Loucy (cell line): ENCODE measurements around the gene RASSF5.

Source experiments
- H2AFZ ChIP-seq: fragments of 200-600 bp; sonication (generic); 2 replicates; pipeline ENCODE4 v1.6.0; 2016; ENCODE audit warnings: antibody characterized with exemption, mild to moderate bottlenecking, low read length, moderate library complexity
- H3F3A ChIP-seq: fragments of 200-600 bp; 2 replicates; pipeline ENCODE4 v1.6.0; 2016; ENCODE audit warnings: antibody characterized with exemption, low read depth, mild to moderate bottlenecking
- H3K27me3 ChIP-seq: fragments of 200-600 bp; sonication (generic); 2 replicates; pipeline ENCODE4 v1.6.1; 2014; ENCODE audit warnings: low read length, mild to moderate bottlenecking; ENCODE audit not compliant: insufficient read depth, poor library complexity, severe bottlenecking
- H3K36me3 ChIP-seq: fragments of 200-600 bp; sonication (generic); 2 replicates; pipeline ENCODE4 v1.6.1; 2016; ENCODE audit warnings: low read length; ENCODE audit not compliant: insufficient read depth
- H3K4me1 ChIP-seq: fragments of 200-600 bp; sonication (generic); 2 replicates; pipeline ENCODE4 v1.5.1; 2014; ENCODE audit warnings: low read length, mild to moderate bottlenecking; ENCODE audit not compliant: insufficient read depth, poor library complexity, severe bottlenecking
- H3K4me2 ChIP-seq: fragments of 200-600 bp; sonication (generic); 2 replicates; pipeline ENCODE4 v1.6.0; 2014; ENCODE audit warnings: antibody characterized with exemption, low read length, low read depth, mild to moderate bottlenecking; ENCODE audit not compliant: poor library complexity, severe bottlenecking
- H3K4me3 ChIP-seq: fragments of 200-600 bp; sonication (generic); 2 replicates; pipeline ENCODE4 v1.5.1; 2014; ENCODE audit warnings: low read length, mild to moderate bottlenecking, mixed read lengths; ENCODE audit not compliant: poor library complexity, severe bottlenecking
- H3K79me2 ChIP-seq: fragments of 200-600 bp; sonication (generic); 2 replicates; pipeline ENCODE4 v1.6.1; 2014; ENCODE audit warnings: low read length; ENCODE audit not compliant: insufficient read depth
- H3K9ac ChIP-seq: fragments of 200-600 bp; sonication (generic); 2 replicates; pipeline ENCODE4 v1.6.0; 2014; ENCODE audit warnings: mild to moderate bottlenecking, low read depth, low read length, moderate library complexity; ENCODE audit not compliant: poor library complexity, severe bottlenecking
- H3K9me2 ChIP-seq: fragments of 200-600 bp; sonication (generic); replicated peaks from 2 replicates; pipeline ENCODE4 v1.6.1; 2016; ENCODE audit warnings: low read depth, low read length, mixed read lengths
- H3K9me3 ChIP-seq: fragments of 200-600 bp; sonication (generic); 2 replicates; pipeline ENCODE4 v1.6.1; 2014; ENCODE audit warnings: mild to moderate bottlenecking, antibody characterized with exemption, low read length, low read depth; ENCODE audit not compliant: insufficient read depth
- H4K20me1 ChIP-seq: fragments of 200-600 bp; sonication (generic); 2 replicates; pipeline ENCODE4 v1.6.0; 2014; ENCODE audit warnings: antibody characterized with exemption, low read length, mild to moderate bottlenecking; ENCODE audit not compliant: insufficient read depth, poor library complexity, severe bottlenecking
- CTCF ChIP-seq: fragments of 200-600 bp; sonication (generic); conservative IDR thresholded peaks from 2 replicates; pipeline ENCODE4 v1.5.1; 2014; ENCODE audit warnings: mild to moderate bottlenecking, antibody characterized with exemption, low read length
- EZH2phosphoT487 ChIP-seq: fragments of 200-600 bp; IDR thresholded peaks from 2 replicates; pipeline ENCODE4 v1.6.1; 2018; ENCODE audit warnings: antibody characterized with exemption, mild to moderate bottlenecking, moderate library complexity, borderline replicate concordance

The RASSF5 gene

GRCh38 chr1:206496131-206496793, 11.1 kb upstream of the RASSF5 start:
- Histone ChIP-seq H3K4me2 (peak overlapping the region; percentile 11), H3K9me3 (no peaks in the 10 kb centered on the region), H3K36me3 (peaks cover 33% of the 10 kb centered on the region; the same call in 1 of the 2 replicates), H2AFZ (no peak overlapping the region), H3K4me1 (peaks cover 10% of the 10 kb centered on the region), H3K9me2 (no peaks in the 10 kb centered on the region), H3F3A (no peaks in the 10 kb centered on the region), H3K9ac (peak overlapping the region; percentile 26), H3K4me3 (no peak overlapping the region), H3K79me2 (no peaks in the 10 kb centered on the region), H3K27me3 (no peaks in the 10 kb centered on the region), H4K20me1 (no peaks in the 10 kb centered on the region)
- no peak for TF ChIP-seq EZH2phosphoT487

DNA sequence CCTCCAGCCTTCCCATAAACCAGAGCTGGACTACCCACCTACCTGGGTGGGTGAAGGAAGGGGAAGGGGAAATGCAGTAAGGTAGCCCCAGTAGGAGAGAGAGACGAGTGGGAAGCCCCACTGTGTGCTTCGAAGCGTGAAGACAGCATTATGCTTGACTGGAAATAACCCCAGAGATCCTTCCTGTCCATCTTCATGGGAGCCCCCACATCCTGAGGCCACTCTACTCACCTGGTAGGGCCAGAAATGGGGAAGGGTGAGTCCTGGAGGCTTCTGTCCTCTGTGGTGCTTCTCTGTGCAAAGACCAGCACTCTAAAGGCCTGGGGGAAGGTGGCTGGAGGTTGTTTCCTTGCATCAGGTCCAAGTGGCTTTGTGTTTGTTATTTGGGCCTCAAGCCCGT, 10.0 kb upstream of the RASSF5 start:
- H3K27me3 ChIP-seq, result no peaks in the 10 kb centered on the region
- H3K36me3 ChIP-seq, result peaks cover 22% of the 10 kb centered on the region; the same call in 1 of the 2 replicates
- no peaks in the 10 kb centered on the region for H4K20me1 ChIP-seq
- no peaks in the 10 kb centered on the region for H3F3A ChIP-seq
- no peak overlapping the region for H3K4me2 ChIP-seq
- H2AFZ ChIP-seq, result no peak overlapping the region
- H3K79me2 ChIP-seq, result no peaks in the 10 kb centered on the region
- TF ChIP-seq EZH2phosphoT487, result no peak
- no peak for TF ChIP-seq CTCF
- H3K4me3 ChIP-seq, result no peak overlapping the region
- H3K9ac ChIP-seq, result no peak overlapping the region
- H3K9me3 ChIP-seq, result no peaks in the 10 kb centered on the region
- no peaks in the 10 kb centered on the region for H3K9me2 ChIP-seq
- peaks cover 10% of the 10 kb centered on the region for H3K4me1 ChIP-seq

- Histone ChIP-seq H3K9ac (no peak overlapping the region), H3K4me1 (peaks cover 10% of the 10 kb centered on the region), H3K79me2 (no peaks in the 10 kb centered on the region), H3K36me3 (peaks cover 18% of the 10 kb centered on the region; the same call in 1 of the 2 replicates), H3F3A (no peaks in the 10 kb centered on the region), H2AFZ (no peak overlapping the region), H4K20me1 (no peaks in the 10 kb centered on the region), H3K9me3 (no peaks in the 10 kb centered on the region), H3K4me2 (no peak overlapping the region), H3K4me3 (no peak overlapping the region), H3K27me3 (no peaks in the 10 kb centered on the region), H3K9me2 (no peaks in the 10 kb centered on the region)
- TF ChIP-seq EZH2phosphoT487 (no peak), CTCF (no peak)
Observed at GRCh38 chr1:206497774-206498173, 9.6 kb upstream of the RASSF5 start.

DNA sequence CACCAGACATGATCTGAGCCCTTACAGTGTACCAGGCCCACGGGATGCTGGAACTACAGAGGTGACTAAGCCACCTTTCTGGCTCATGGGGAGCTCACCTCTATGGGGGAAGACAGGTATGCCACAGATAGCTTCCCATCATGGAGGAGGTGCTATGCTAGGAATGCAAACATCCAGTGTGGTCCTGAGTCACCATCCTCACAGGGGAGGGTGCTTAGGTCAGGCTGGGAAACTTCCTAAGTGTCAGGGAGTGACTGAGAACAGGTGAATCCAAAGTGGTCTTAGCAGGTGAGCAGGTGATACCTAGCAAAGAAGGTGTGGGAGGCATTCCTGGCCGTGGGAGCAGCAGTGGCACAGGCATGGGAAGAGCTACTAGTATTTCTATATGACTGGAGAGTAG, 8.6 kb upstream of the RASSF5 start:
- H2AFZ ChIP-seq, result no peak overlapping the region

More for the DNA sequence above, 8.6 kb upstream of the RASSF5 start:
- no peak overlapping the region for H3K4me2 ChIP-seq
- no peaks in the 10 kb centered on the region for H4K20me1 ChIP-seq
- H3F3A ChIP-seq, result no peaks in the 10 kb centered on the region
- H3K9me2 ChIP-seq, result no peaks in the 10 kb centered on the region
- H3K9me3 ChIP-seq, result no peaks in the 10 kb centered on the region
- no peak overlapping the region for H3K9ac ChIP-seq
- no peaks in the 10 kb centered on the region for H3K79me2 ChIP-seq
- H3K27me3 ChIP-seq, result no peaks in the 10 kb centered on the region
- peaks cover 10% of the 10 kb centered on the region for H3K4me1 ChIP-seq
- H3K4me3 ChIP-seq, result no peak overlapping the region
- TF ChIP-seq CTCF (no peak), EZH2phosphoT487 (no peak)
- H3K36me3 ChIP-seq, result peaks cover 13% of the 10 kb centered on the region; the same call in 1 of the 2 replicates
